ENCODE data around the gene STYXL2.

The STYXL2 gene

DNA sequence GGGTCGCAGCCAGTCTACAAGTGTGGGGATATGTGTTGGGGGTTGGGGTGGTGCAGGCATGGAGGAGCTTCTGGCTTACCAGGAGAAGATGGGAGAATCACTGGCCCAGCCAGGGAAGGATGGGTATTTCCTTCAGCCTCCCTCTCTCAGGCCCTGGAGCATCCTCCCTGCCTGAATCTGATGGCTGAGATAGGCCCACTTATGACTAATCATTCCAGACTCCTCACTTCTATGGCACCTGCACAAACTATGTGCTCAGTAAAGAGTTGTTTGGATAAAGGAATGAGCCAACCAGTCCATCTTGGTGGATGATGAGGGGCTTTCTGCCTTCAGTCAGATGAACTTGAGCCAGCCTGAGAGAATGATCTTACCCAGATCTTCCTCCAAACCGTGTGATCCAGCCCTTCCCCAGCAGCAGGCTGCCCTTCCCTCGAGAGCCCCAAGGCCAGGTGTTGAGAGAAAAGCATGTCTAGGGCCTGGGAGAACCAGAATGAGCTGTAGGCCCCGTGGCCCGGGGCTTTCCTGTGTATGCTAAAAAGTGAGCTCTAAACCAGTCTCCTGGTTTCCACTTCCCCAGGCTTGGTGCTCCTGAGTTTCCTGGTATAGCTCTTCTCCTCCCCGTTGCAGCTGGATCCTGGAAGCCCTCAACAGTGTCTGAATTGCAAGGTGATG lies 5.0 kb upstream of the STYXL2 start:
- Mint-ChIP-seq H3K9me3 (no peaks in the 10 kb centered on the region), H3K36me3 (ENCODE audit: low read depth) (no peaks in the 10 kb centered on the region), H3K4me3 (no peak overlapping the region), H3K27me3 (ENCODE audit: low read depth) (no peaks in the 10 kb centered on the region), H3K27ac (no peak overlapping the region), H3K4me1 (peaks cover 14% of the 10 kb centered on the region)
- TF ChIP-seq, protein P1, sequence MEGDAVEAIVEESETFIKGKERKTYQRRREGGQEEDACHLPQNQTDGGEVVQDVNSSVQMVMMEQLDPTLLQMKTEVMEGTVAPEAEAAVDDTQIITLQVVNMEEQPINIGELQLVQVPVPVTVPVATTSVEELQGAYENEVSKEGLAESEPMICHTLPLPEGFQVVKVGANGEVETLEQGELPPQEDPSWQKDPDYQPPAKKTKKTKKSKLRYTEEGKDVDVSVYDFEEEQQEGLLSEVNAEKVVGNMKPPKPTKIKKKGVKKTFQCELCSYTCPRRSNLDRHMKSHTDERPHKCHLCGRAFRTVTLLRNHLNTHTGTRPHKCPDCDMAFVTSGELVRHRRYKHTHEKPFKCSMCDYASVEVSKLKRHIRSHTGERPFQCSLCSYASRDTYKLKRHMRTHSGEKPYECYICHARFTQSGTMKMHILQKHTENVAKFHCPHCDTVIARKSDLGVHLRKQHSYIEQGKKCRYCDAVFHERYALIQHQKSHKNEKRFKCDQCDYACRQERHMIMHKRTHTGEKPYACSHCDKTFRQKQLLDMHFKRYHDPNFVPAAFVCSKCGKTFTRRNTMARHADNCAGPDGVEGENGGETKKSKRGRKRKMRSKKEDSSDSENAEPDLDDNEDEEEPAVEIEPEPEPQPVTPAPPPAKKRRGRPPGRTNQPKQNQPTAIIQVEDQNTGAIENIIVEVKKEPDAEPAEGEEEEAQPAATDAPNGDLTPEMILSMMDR (IDR thresholded peaks at IDR 0.05; ENCODE audit: unreplicated experiment in 3 of 3): no peak

GRCh38 chr1:167089939-167090313 lies 3.9 kb upstream of the STYXL2 start:
- Mint-ChIP-seq H3K27ac (no peak overlapping the region), H3K4me1 (peaks cover 21% of the 10 kb centered on the region), H3K4me3 (no peak overlapping the region), H3K27me3 (ENCODE audit: low read depth) (peaks cover 4% of the 10 kb centered on the region), H3K9me3 (no peaks in the 10 kb centered on the region), H3K36me3 (ENCODE audit: low read depth) (no peaks in the 10 kb centered on the region)
- TF ChIP-seq, protein P1 (IDR thresholded peaks at IDR 0.05; ENCODE audit: unreplicated experiment in 3 of 3): no peak

DNA sequence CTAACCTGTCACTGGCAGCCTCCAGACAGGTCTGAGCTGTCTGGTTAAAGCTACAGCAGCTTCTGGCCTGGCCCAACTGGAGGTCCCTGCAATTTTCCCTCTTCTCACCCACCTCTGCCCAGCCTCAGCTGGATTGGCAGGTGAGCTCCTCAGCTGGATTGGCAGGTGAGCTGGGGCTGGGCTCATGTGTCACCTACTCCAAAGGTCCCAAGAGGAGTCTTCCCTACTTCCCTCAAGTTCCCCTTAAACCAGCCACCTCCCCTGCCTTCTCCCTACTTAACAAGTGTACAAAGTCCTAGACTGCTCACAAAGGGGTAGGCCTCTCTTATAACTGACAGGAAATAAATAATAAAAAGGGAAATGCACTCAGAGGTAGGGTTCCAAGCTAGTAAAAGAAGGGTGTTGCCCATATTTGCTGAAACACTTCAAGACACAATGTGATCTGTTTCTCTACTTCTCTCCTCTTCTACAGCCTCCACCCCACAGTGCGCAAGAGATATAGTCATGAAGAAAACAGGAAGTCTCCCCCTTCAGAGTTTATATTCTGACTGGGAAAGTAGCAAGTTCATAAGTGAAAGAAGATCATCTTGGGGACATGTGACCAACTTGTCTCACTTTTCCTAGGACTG lies 3.4 kb upstream of the STYXL2 start, which contains the start of gene GPA33:
TSS of gene GPA33 (minus strand) at position 64 of the 629 bp plus-strand sequence. CDS start 90 bp downstream, outside the sequence.
- Mint-ChIP-seq H3K27me3 (ENCODE audit: low read depth) (peaks cover 4% of the 10 kb centered on the region), H3K9me3 (no peaks in the 10 kb centered on the region), H3K36me3 (ENCODE audit: low read depth) (no peaks in the 10 kb centered on the region), H3K27ac (no peak within 1 kb of the TSS), H3K4me1 (peaks cover 26% of the 10 kb centered on the region), H3K4me3 (no peak within 1 kb of the TSS)
- TF ChIP-seq, protein P1 (IDR thresholded peaks at IDR 0.05; ENCODE audit: unreplicated experiment in 3 of 3): no peak

- peak overlapping the region in 1 of 3 experiments; percentile 2 for H3K27ac Mint-ChIP-seq
- peaks cover 5% of the 10 kb centered on the region for H3K9me3 Mint-ChIP-seq
- H3K4me1 Mint-ChIP-seq: peaks cover 31% of the 10 kb centered on the region
- H3K27me3 Mint-ChIP-seq (ENCODE audit: low read depth): peaks cover 4% of the 10 kb centered on the region
- H3K36me3 Mint-ChIP-seq (ENCODE audit: low read depth): peaks cover 3% of the 10 kb centered on the region
- H3K4me3 Mint-ChIP-seq: peak overlapping the region in 1 of 3 experiments; percentile 49
- TF ChIP-seq, protein P1 (IDR thresholded peaks at IDR 0.05; ENCODE audit: unreplicated experiment in 3 of 3): no peak
Measured at GRCh38 chr1:167092653-167093052, 1.2 kb upstream of the STYXL2 start.

DNA sequence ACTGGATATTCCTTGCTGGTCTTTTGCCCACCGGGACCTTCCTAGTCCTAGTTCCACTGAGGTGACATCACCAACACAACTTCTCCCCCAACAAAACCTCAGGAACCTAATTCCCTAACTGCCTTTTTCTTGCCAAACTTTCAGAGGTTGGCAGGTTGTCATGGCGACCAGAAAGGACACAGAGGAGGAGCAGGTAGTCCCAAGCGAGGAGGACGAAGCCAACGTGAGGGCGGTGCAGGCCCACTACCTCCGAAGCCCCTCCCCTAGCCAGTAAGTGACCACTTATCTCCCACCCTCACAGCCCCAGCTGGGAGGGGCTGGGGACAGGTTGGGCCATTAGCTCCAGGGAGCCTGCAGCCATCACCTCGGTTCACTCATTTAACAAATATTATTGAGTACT lies 815 bp downstream of the STYXL2 start:
- Mint-ChIP-seq H3K27ac (peak overlapping the region; percentile 67 to 86 (median 74)), H3K27me3 (ENCODE audit: low read depth) (peaks cover 4% of the 10 kb centered on the region), H3K9me3 (peaks cover 5% of the 10 kb centered on the region), H3K4me1 (peaks cover 31% of the 10 kb centered on the region), H3K36me3 (ENCODE audit: low read depth) (peaks cover 3% of the 10 kb centered on the region), H3K4me3 (peak overlapping the region in 2 of 3 experiments; percentile 85 to 92)
- TF ChIP-seq, protein P1 (IDR thresholded peaks at IDR 0.05; ENCODE audit: unreplicated experiment in 3 of 3): no peak

All from nephron (organoid).